Loucy (cell line): Measurements from ENCODE around the gene LEUTX.

Experiments
- EZH2phosphoT487 ChIP-seq: fragments of 200-600 bp; IDR thresholded peaks from 2 replicates; pipeline ENCODE4 v1.6.1; 2018; ENCODE audit warnings: antibody characterized with exemption, mild to moderate bottlenecking, moderate library complexity, borderline replicate concordance
- TF ChIP-seq, protein P1 (sequence below): fragments of 200-600 bp; sonication (generic); conservative IDR thresholded peaks from 2 replicates; pipeline ENCODE4 v1.5.1; 2014; ENCODE audit warnings: mild to moderate bottlenecking, antibody characterized with exemption, low read length

DNA sequence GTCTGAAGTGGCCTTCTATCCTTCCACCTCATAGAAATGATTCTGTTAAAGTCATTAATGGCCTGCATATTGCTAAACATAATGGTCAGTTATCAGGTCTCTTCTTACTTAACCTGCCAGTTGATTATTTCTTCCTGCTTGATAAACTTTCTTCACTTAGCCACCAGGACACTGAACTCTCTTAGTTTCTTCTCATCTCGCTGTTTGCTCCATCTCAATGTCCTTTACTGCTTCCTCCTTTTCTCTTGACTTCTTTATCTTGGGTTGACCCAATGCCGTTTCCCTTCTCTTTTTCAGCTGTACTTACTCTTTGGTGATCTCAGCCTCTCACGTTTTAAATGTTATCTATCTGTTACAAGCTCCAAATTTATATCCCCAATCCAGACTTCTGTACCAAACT is 23.7 kb upstream of the LEUTX start:
- TF ChIP-seq, protein P1, sequence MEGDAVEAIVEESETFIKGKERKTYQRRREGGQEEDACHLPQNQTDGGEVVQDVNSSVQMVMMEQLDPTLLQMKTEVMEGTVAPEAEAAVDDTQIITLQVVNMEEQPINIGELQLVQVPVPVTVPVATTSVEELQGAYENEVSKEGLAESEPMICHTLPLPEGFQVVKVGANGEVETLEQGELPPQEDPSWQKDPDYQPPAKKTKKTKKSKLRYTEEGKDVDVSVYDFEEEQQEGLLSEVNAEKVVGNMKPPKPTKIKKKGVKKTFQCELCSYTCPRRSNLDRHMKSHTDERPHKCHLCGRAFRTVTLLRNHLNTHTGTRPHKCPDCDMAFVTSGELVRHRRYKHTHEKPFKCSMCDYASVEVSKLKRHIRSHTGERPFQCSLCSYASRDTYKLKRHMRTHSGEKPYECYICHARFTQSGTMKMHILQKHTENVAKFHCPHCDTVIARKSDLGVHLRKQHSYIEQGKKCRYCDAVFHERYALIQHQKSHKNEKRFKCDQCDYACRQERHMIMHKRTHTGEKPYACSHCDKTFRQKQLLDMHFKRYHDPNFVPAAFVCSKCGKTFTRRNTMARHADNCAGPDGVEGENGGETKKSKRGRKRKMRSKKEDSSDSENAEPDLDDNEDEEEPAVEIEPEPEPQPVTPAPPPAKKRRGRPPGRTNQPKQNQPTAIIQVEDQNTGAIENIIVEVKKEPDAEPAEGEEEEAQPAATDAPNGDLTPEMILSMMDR = no peak
- TF ChIP-seq EZH2phosphoT487 = no peak
